Measurements from ENCODE around the gene PKD2L2. TPM values are rescaled to one million over a fixed set of nuclear protein-coding genes. Genes with fewer than 3 reads are reported as not detected.
A peak's percentile ranks its signal among the peaks of the same experiment; 100 is the strongest.

Gene PKD2L2
- total RNA-seq, 1 donor from 2014 or later = 0.16 TPM

GRCh38 chr5:137932800-137933199 lies 43.5 kb downstream of the PKD2L2 start:
- Histone ChIP-seq H3K27ac (replicated peaks) (peak overlapping the region; percentile 61), H3K4me3 (no peak overlapping the region), H3K27me3 (ENCODE audit: low read depth) (no peaks in the 10 kb centered on the region), H3K9me3 (replicated peaks) (no peaks in the 10 kb centered on the region), H3K36me3 (peaks cover 26% of the 10 kb centered on the region), H3K4me1 (peaks cover 30% of the 10 kb centered on the region)
- no peak for DNase-seq
- intact Hi-C loops (cut with micrococcal nuclease) = no loop called here
- TF ChIP-seq CTCF (IDR thresholded peaks at IDR 0.05; ENCODE audit: borderline replicate concordance) = no peak

- Histone ChIP-seq H3K36me3 (peaks cover 30% of the 10 kb centered on the region), H3K27me3 (ENCODE audit: low read depth) (no peaks in the 10 kb centered on the region), H3K4me3 (no peak overlapping the region), H3K4me1 (peaks cover 30% of the 10 kb centered on the region), H3K9me3 (replicated peaks) (no peaks in the 10 kb centered on the region), H3K27ac (replicated peaks) (peak overlapping the region; percentile 61)
- TF ChIP-seq CTCF (IDR thresholded peaks at IDR 0.05; ENCODE audit: borderline replicate concordance) = no peak
- DNase-seq = no peak
- intact Hi-C loops (cut with micrococcal nuclease) = no loop called here
Measured at GRCh38 chr5:137933491-137933911, 44.2 kb downstream of the PKD2L2 start.

- no peak for DNase-seq
- intact Hi-C loops (cut with micrococcal nuclease) = no loop called here
- H3K4me1 ChIP-seq = peaks cover 30% of the 10 kb centered on the region
- H3K36me3 ChIP-seq = peaks cover 40% of the 10 kb centered on the region
- no peaks in the 10 kb centered on the region for H3K27me3 ChIP-seq (ENCODE audit: low read depth)
- no peak for TF ChIP-seq CTCF (IDR thresholded peaks at IDR 0.05; ENCODE audit: borderline replicate concordance)
- no peak overlapping the region for H3K4me3 ChIP-seq
- H3K27ac ChIP-seq (replicated peaks) = peak overlapping the region; percentile 47
- no peaks in the 10 kb centered on the region for H3K9me3 ChIP-seq (replicated peaks)
Measured at GRCh38 chr5:137935190-137935589, 45.9 kb downstream of the PKD2L2 start.

- Histone ChIP-seq H3K9me3 (replicated peaks) (no peaks in the 10 kb centered on the region), H3K4me1 (peaks cover 30% of the 10 kb centered on the region), H3K36me3 (peaks cover 45% of the 10 kb centered on the region), H3K27ac (replicated peaks) (peak overlapping the region; percentile 47), H3K4me3 (no peak overlapping the region), H3K27me3 (ENCODE audit: low read depth) (no peaks in the 10 kb centered on the region)
- intact Hi-C loops (cut with micrococcal nuclease) = no loop called here
- no peak for DNase-seq
- TF ChIP-seq CTCF (IDR thresholded peaks at IDR 0.05; ENCODE audit: borderline replicate concordance) = no peak
Measured at GRCh38 chr5:137935694-137936093, 46.4 kb downstream of the PKD2L2 start.

- no peak for TF ChIP-seq CTCF (IDR thresholded peaks at IDR 0.05; ENCODE audit: borderline replicate concordance)
- DNase-seq = no peak
- Histone ChIP-seq H3K4me3 (no peak overlapping the region), H3K36me3 (peaks cover 69% of the 10 kb centered on the region), H3K9me3 (replicated peaks) (no peaks in the 10 kb centered on the region), H3K4me1 (peaks cover 25% of the 10 kb centered on the region), H3K27ac (replicated peaks) (no peak overlapping the region), H3K27me3 (ENCODE audit: low read depth) (no peaks in the 10 kb centered on the region)
- intact Hi-C loops (cut with micrococcal nuclease) = no loop called here
Measured at GRCh38 chr5:137937994-137938750, 48.9 kb downstream of the PKD2L2 start.
